Neural cell (in vitro differentiated cells): Measurements from ENCODE around the gene ZNF438. TPM values are rescaled to one million over a fixed set of nuclear protein-coding genes. Genes with fewer than 3 reads are reported as not detected.

Source experiments
- H2AFZ ChIP-seq: fragments of 200-600, 300-800 bp; sonication (generic), shearing (Covaris generic); 2 replicates; pipeline ENCODE4 v1.6.0; 2014; ENCODE audit warnings: low read depth, mild to moderate bottlenecking, antibody characterized with exemption, low read length, moderate library complexity
- H3F3A ChIP-seq: fragments of 200-600 bp; shearing (Covaris generic); 2 replicates; pipeline ENCODE4 v1.6.1; 2016; ENCODE audit warnings: mild to moderate bottlenecking, moderate library complexity, mixed read lengths, antibody characterized with exemption, low read length; ENCODE audit not compliant: insufficient read depth, poor library complexity, severe bottlenecking
- H3K27ac ChIP-seq: fragments of 200-600, 300-800 bp; sonication (generic), shearing (Covaris generic); 2 replicates; pipeline ENCODE4 v1.5.1; 2014; ENCODE audit warnings: mild to moderate bottlenecking, low read length, moderate library complexity
- H3K27me3 ChIP-seq: fragments of 300-800, 200-600 bp; sonication (generic), shearing (Covaris generic); 2 replicates; pipeline ENCODE4 v1.6.0; 2014; ENCODE audit warnings: mild to moderate bottlenecking, low read depth, low read length, moderate library complexity; ENCODE audit not compliant: insufficient read depth
- H3K36me3 ChIP-seq: fragments of 300-800, 200-600 bp; sonication (generic), shearing (Covaris generic); 2 replicates; pipeline ENCODE4 v1.5.1; 2014; ENCODE audit warnings: mild to moderate bottlenecking, antibody characterized with exemption, low read length, moderate library complexity; ENCODE audit not compliant: insufficient read depth
- H3K4me2 ChIP-seq: fragments of 300-800, 200-600 bp; sonication (generic), shearing (Covaris generic); 2 replicates; pipeline ENCODE4 v1.6.0; 2014; ENCODE audit warnings: mild to moderate bottlenecking, low read length
- H3K4me3 ChIP-seq: fragments of 300-800, 200-600 bp; sonication (generic), shearing (Covaris generic); 2 replicates; pipeline ENCODE4 v1.5.1; 2014; ENCODE audit warnings: mild to moderate bottlenecking, low read length, moderate library complexity
- H3K79me2 ChIP-seq: fragments of 200-600 bp; shearing (Covaris generic); replicated peaks from 2 replicates; pipeline ENCODE4 v1.6.0; 2014; ENCODE audit warnings: mild to moderate bottlenecking, low read length, moderate library complexity; ENCODE audit not compliant: insufficient read depth
- H3K9ac ChIP-seq: fragments of 300-800, 200-600 bp; sonication (generic), shearing (Covaris generic); 2 replicates; pipeline ENCODE4 v1.6.1; 2016; ENCODE audit warnings: mild to moderate bottlenecking, low read length, mixed read lengths
- H3K9me2 ChIP-seq: fragments of 200-600 bp; shearing (Covaris generic); 2 replicates; pipeline ENCODE4 v1.6.1; 2016; ENCODE audit warnings: mild to moderate bottlenecking, low read length, mixed read lengths; ENCODE audit not compliant: insufficient read depth
- H3K9me3 ChIP-seq: fragments of 200-600, 300-800 bp; sonication (generic), shearing (Covaris generic); 2 replicates; pipeline ENCODE4 v1.6.1; 2016; ENCODE audit warnings: mild to moderate bottlenecking, mixed run types, low read length, moderate library complexity, mixed read lengths
- H4K20me1 ChIP-seq: fragments of 200-600 bp; shearing (Covaris generic); 2 replicates; pipeline ENCODE4 v1.6.1; 2016; ENCODE audit warnings: mild to moderate bottlenecking, mixed run types; ENCODE audit not compliant: insufficient read depth
- CTCF ChIP-seq: fragments of 450-650 bp; IDR thresholded peaks from 2 replicates; pipeline ENCODE4 v1.5.1; 2014; ENCODE audit warnings: antibody characterized with exemption, mild to moderate bottlenecking, moderate library complexity; ENCODE audit not compliant: poor library complexity, severe bottlenecking
- EP300 ChIP-seq: fragments of 450-650 bp; conservative IDR thresholded peaks from 2 replicates; pipeline ENCODE4 v1.6.1; 2014; ENCODE audit warnings: antibody characterized with exemption, mild to moderate bottlenecking, moderate library complexity; ENCODE audit not compliant: poor library complexity, severe bottlenecking
- EZH2 ChIP-seq: fragments of 200-600, 300-800 bp; shearing (Covaris generic), sonication (generic); IDR thresholded peaks from 2 replicates; pipeline ENCODE4 v1.6.1; 2014; ENCODE audit warnings: antibody characterized with exemption, low read length, borderline replicate concordance, mild to moderate bottlenecking; ENCODE audit not compliant: insufficient read depth, poor library complexity, severe bottlenecking
- MXI1 ChIP-seq: fragments of 450-650 bp; conservative IDR thresholded peaks from 2 replicates; pipeline ENCODE4 v1.6.1; 2014; ENCODE audit warnings: antibody characterized with exemption, mild to moderate bottlenecking; ENCODE audit not compliant: poor library complexity, severe bottlenecking
- POLR2AphosphoS5 ChIP-seq: IDR thresholded peaks from 2 replicates; pipeline ENCODE4 v1.6.1; 2012
- REST ChIP-seq: IDR thresholded peaks from 2 replicates; pipeline ENCODE4 v1.6.1; 2012; ENCODE audit warnings: borderline replicate concordance
- SMC3 ChIP-seq: fragments of 450-650 bp; conservative IDR thresholded peaks from 2 replicates; pipeline ENCODE4 v1.6.1; 2014; ENCODE audit warnings: antibody characterized with exemption, mild to moderate bottlenecking, moderate library complexity; ENCODE audit not compliant: poor library complexity
- TAF1 ChIP-seq: IDR thresholded peaks from 2 replicates; pipeline ENCODE4 v1.6.1; 2012; ENCODE audit warnings: low read depth
- polyA plus RNA-seq: library from polyadenylated mRNA; depleted of rRNA; stranded (reverse); fragments of >200 nt; gene quantifications from 2 replicates; pipeline ENCODE4 v1.2.3, GENCODE V29; 2014

Gene ZNF438
- polyA plus RNA-seq, 1 donor from 2014 or later, result 0.78 TPM

DNA sequence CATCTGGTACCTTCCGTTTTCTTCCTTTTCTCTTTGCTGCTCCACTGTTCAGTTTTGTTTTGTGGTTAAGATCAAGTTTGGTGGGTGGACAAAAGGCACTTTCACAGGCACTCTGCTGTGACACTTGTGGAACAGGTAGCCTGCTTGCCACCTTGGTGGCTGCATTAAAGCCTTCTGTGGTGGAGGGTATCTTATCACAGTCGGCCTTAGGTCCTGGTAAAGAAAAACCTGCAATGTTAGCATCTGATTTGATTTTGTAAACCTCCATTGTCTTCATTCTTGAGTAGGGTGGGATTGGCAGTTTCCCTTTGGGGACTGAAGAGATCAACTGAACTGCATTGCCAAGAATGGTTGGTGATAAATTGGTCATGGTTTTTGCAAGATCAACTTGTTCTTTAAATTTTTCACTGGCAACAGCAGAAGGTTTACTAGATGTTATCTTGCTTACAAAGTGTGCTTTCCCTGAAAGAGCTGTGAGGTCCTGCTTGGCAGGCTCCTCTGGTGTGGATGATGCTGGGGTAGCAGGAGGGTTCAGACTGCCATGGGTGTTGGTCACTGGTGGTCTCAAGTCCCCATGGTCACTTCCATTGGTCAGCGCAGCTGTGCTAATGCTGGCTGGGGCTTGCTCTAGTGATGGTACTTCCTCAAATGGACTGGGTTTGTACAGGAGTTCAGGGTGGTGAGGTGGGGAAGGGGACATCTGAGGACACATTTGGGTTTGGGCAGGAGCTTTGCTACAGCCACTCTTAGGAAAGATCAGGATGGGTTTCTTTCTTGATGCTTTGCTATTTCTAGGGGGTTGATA is 182.2 kb downstream of the ZNF438 start:
- no peaks in the 10 kb centered on the region for H3K9me3 ChIP-seq
- no peak overlapping the region for H3K4me2 ChIP-seq
- H3K27ac ChIP-seq, result no peak overlapping the region
- no peaks in the 10 kb centered on the region for H3F3A ChIP-seq
- TF ChIP-seq SMC3 (no peak), EP300 (no peak), POLR2AphosphoS5 (no peak), CTCF (no peak), TAF1 (no peak)
- no peaks in the 10 kb centered on the region for H3K9me2 ChIP-seq
- no peaks in the 10 kb centered on the region for H3K79me2 ChIP-seq
- no peaks in the 10 kb centered on the region for H4K20me1 ChIP-seq
- no peak overlapping the region for H3K4me3 ChIP-seq
- H2AFZ ChIP-seq, result no peak overlapping the region
- no peaks in the 10 kb centered on the region for H3K36me3 ChIP-seq
- no peak overlapping the region for H3K9ac ChIP-seq
- H3K27me3 ChIP-seq, result no peaks in the 10 kb centered on the region

DNA sequence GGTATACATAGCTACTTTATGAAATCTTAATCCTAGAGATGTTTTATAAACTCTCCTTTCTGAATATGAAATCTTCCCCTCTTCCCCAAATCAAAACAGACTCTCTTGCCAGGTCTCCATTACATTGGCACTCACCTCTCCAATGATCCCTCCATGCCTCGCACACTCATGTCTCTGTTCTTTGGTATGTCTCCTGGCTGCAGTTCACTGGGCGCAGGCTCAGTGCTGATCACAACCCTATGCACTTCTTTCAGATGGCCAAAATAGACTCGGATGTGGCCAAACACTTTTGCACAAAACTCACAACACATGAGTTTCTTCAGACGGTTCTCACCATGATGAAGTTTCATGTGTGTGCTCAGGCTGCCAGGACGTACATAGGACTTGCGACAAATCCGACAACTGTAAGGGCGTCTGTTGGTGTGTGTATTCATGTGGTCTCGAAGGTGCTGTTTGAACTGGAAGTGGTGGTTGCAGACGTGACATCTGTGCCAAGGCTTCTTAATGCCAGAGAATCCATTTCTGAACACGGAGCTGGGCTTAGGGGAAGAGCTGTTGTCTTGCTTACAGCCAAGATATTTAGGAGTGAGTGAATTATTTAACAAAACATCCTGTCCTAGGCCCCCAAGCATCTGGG is 183.2 kb downstream of the ZNF438 start:
- H3K27ac ChIP-seq, result no peak overlapping the region
- no peaks in the 10 kb centered on the region for H3K9me3 ChIP-seq
- no peaks in the 10 kb centered on the region for H3K79me2 ChIP-seq
- H4K20me1 ChIP-seq, result no peaks in the 10 kb centered on the region
- no peak overlapping the region for H3K4me3 ChIP-seq
- TF ChIP-seq EP300, result no peak
- TF ChIP-seq EZH2, result no peak
- no peak for TF ChIP-seq MXI1
- TF ChIP-seq POLR2AphosphoS5, result no peak
- TF ChIP-seq SMC3, result no peak
- no peak for TF ChIP-seq CTCF
- TF ChIP-seq REST, result no peak
- TF ChIP-seq TAF1, result no peak
- no peak overlapping the region for H3K9ac ChIP-seq
- no peaks in the 10 kb centered on the region for H3K9me2 ChIP-seq
- H3K27me3 ChIP-seq, result no peaks in the 10 kb centered on the region
- H3K4me2 ChIP-seq, result no peak overlapping the region
- no peak overlapping the region for H2AFZ ChIP-seq
- H3K36me3 ChIP-seq, result no peaks in the 10 kb centered on the region
- H3F3A ChIP-seq, result no peaks in the 10 kb centered on the region
